CD4-positive, alpha-beta T cell (primary cell): Measurements from ENCODE around the gene ZNF423. TPM values are rescaled to one million over a fixed set of nuclear protein-coding genes. Genes with fewer than 3 reads are reported as not detected.

Experiments used
- ATAC-seq: fragments of 200-7000 bp; cut with Tn5 transposase; one replicate; pipeline ENCODE4 v1.10.0; 2022; ENCODE audit warnings: mild to moderate bottlenecking; ENCODE audit not compliant: poor library complexity
- CTCF ChIA-PET: fragments of 350-600 bp; sonication (Branson Sonifier 250); formaldehyde crosslinking; loops from one replicate; lab custom pipeline; 2021; ENCODE audit warnings: antibody characterized with exemption, inconsistent platforms; lab: Charles Lee
- POLR2A ChIA-PET: fragments of 350-600 bp; sonication (Branson Sonifier 250); formaldehyde crosslinking; loops from one replicate; lab custom pipeline; 2021; ENCODE audit warnings: antibody characterized with exemption, inconsistent platforms; lab: Charles Lee
- DNase-seq, 14 experiments: peaks; one replicate each; pipeline ENCODE4 v3.0.0-alpha.2; 2013 to 2020; ENCODE audit warnings: mixed read lengths in 2 of 14
- H3K27ac ChIP-seq, 2 donors: one replicate each; pipeline versions ENCODE4 v1.5.1 to v1.7.0; 2013; ENCODE audit warnings: low read length in 2 of 2, low read depth in 1 of 2, mild to moderate bottlenecking in 1 of 2
- H3K27me3 ChIP-seq, 2 experiments: 1 replicate in 1 of 2; 2 replicates in 1 of 2; pipeline versions ENCODE4 v1.6.1 to v1.7.0; 2013; ENCODE audit warnings: low read length in 2 of 2, control low read depth in 1 of 2, mild to moderate bottlenecking in 1 of 2, moderate library complexity in 1 of 2; ENCODE audit not compliant: insufficient read depth in 2 of 2, control insufficient read depth in 1 of 2
- H3K36me3 ChIP-seq: one replicate; pipeline ENCODE4 v1.6.1; 2013; ENCODE audit warnings: low read length, control low read depth; ENCODE audit not compliant: insufficient read depth
- H3K4me1 ChIP-seq: one replicate; pipeline ENCODE4 v1.6.1; 2013; ENCODE audit warnings: low read length, control low read depth; ENCODE audit not compliant: insufficient read depth
- H3K4me3 ChIP-seq: one replicate; pipeline ENCODE4 v1.5.1; 2013; ENCODE audit warnings: mild to moderate bottlenecking, low read length, moderate library complexity
- H3K9me3 ChIP-seq, 2 experiments: 1 replicate in 1 of 2; 2 replicates in 1 of 2; pipeline versions ENCODE4 v1.6.1 to v1.7.0; 2013; ENCODE audit warnings: low read length in 2 of 2, mild to moderate bottlenecking in 2 of 2, control low read depth in 1 of 2, moderate library complexity in 1 of 2; ENCODE audit not compliant: control insufficient read depth in 1 of 2, insufficient read depth in 1 of 2
- H3K27ac Mint-ChIP-seq: one replicate; pipeline ENCODE4 v1.8.0; 2020; ENCODE audit warnings: mixed read lengths
- H3K27me3 Mint-ChIP-seq: one replicate; pipeline ENCODE4 v1.8.0; 2021; ENCODE audit warnings: mixed read lengths
- H3K36me3 Mint-ChIP-seq: one replicate; pipeline ENCODE4 v1.8.0; 2021; ENCODE audit warnings: low read depth, mixed read lengths
- H3K4me1 Mint-ChIP-seq: one replicate; pipeline ENCODE4 v1.8.0; 2021; ENCODE audit warnings: low read depth, mixed read lengths
- H3K4me3 Mint-ChIP-seq: one replicate; pipeline ENCODE4 v1.8.0; 2020; ENCODE audit warnings: mild to moderate bottlenecking, mixed read lengths
- H3K9me3 Mint-ChIP-seq: one replicate; pipeline ENCODE4 v1.8.0; 2020; ENCODE audit warnings: mixed read lengths
- intact Hi-C, 2 experiments: fragments of 100-400 bp; cut with DNase I in 1 of 2; cut with micrococcal nuclease in 1 of 2; formaldehyde crosslinking; loops; one replicate each; pipeline versions ENCODE4 v1.15.1 to v1.9.0; 2023 to 2025; cut with DNase I, micrococcal nuclease
- total RNA-seq, 174 experiments: library from RNA in 2 of 174; stranded (reverse) in 2 of 174; gene quantifications; one replicate each; pipeline ENCODE4 v1.2.3 and lab custom pipeline; 2021 to 2026
- TF ChIP-seq, protein P1 (sequence below): fragments of 200-600 bp; IDR thresholded peaks from one replicate; pipeline ENCODE4 v1.8.0; 2022; ENCODE audit warnings: antibody characterized with exemption, mild to moderate bottlenecking

The ZNF423 gene
- total RNA-seq, 2 experiments from 2014 or later = not detected

DNA sequence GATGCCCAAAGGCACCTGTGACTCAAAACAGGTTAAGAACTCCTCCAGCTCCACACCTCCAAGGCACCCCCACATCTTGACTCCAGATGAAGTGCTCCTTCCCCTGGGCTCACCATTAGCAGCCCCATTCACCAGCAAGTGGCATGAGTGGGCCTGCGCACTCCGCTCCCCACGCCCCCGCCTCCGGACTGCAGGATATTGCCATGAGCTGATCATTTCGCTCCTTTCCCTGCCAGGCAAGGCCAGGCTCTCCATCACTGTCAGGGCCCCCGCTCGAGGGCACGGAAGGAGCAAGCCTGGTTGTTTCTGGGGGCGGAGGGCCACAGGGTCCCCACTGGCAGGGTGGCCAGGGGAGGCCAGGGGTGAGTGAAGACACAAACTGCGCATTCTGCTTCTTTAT lies 69.9 kb downstream of the ZNF423 start:
- Histone ChIP-seq H3K36me3 (no peaks in the 10 kb centered on the region), H3K4me1 (no peaks in the 10 kb centered on the region), H3K27me3 (no peaks in the 10 kb centered on the region), H3K9me3 (no peaks in the 10 kb centered on the region), H3K27ac (no peak overlapping the region), H3K4me3 (no peak overlapping the region)
- ChIA-PET CTCF (no interaction called here), POLR2A (no interaction called here)
- no peaks in the 10 kb centered on the region for H3K27me3 Mint-ChIP-seq
- ATAC-seq = no peak
- H3K9me3 Mint-ChIP-seq = no peaks in the 10 kb centered on the region
- no peak overlapping the region for H3K27ac Mint-ChIP-seq
- H3K36me3 Mint-ChIP-seq = no peaks in the 10 kb centered on the region
- no peak overlapping the region for H3K4me3 Mint-ChIP-seq
- intact Hi-C loops = no loop called here
- DNase-seq = no peak
- TF ChIP-seq, protein P1, sequence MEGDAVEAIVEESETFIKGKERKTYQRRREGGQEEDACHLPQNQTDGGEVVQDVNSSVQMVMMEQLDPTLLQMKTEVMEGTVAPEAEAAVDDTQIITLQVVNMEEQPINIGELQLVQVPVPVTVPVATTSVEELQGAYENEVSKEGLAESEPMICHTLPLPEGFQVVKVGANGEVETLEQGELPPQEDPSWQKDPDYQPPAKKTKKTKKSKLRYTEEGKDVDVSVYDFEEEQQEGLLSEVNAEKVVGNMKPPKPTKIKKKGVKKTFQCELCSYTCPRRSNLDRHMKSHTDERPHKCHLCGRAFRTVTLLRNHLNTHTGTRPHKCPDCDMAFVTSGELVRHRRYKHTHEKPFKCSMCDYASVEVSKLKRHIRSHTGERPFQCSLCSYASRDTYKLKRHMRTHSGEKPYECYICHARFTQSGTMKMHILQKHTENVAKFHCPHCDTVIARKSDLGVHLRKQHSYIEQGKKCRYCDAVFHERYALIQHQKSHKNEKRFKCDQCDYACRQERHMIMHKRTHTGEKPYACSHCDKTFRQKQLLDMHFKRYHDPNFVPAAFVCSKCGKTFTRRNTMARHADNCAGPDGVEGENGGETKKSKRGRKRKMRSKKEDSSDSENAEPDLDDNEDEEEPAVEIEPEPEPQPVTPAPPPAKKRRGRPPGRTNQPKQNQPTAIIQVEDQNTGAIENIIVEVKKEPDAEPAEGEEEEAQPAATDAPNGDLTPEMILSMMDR = no peak
- no peaks in the 10 kb centered on the region for H3K4me1 Mint-ChIP-seq

DNA sequence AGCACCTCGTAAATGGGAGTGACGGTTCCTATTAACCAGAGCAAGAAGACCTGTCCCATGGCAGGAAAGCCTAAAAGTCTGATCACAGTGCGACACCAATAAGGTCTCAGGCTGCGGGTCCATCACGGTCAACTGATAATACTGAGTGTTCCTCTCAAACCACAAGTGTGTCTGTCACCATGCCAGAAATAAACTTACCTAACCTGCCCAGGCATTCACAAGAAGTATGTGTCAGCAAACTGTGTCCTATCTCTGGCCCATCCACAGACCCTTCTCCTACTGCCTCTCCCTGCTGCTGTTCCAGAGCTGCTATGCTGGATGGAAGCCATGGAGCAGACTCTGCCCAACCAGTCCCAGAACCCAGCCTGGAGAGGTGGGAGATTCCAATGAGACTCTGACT lies 73.5 kb downstream of the ZNF423 start:
- CTCF ChIA-PET = no interaction called here
- Mint-ChIP-seq H3K4me1 (no peaks in the 10 kb centered on the region), H3K36me3 (no peaks in the 10 kb centered on the region)

DNA sequence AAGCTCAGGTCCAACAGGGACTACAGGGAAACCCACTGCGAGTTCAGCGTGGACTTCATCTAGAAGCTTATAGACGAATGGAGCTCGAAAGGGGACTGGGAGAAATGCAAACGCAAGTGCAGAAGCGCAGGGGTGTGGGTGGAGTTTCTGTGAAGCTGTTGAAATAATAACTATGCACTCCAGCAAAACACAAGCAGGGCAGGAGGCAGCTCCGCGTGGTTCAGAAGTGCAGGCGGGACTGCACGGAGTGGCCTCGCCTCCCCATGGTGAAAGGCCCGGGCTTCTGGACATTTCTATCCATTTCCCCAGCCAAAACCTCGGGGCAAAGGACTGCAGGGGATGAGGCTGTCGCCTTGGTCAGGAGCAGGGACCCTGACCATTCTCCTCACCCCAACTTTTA lies 74.5 kb downstream of the ZNF423 start:
- Histone ChIP-seq H3K36me3 (no peaks in the 10 kb centered on the region), H3K4me1 (no peaks in the 10 kb centered on the region), H3K4me3 (no peak overlapping the region), H3K9me3 (peaks cover 0 to 4% of the 10 kb centered on the region in 2 experiments), H3K27me3 (no peaks in the 10 kb centered on the region), H3K27ac (no peak overlapping the region)
- DNase-seq = no peak
- no peak for ATAC-seq
- TF ChIP-seq, protein P1 = no peak
- no peaks in the 10 kb centered on the region for H3K4me1 Mint-ChIP-seq
- POLR2A ChIA-PET = no interaction called here
- H3K27me3 Mint-ChIP-seq = no peaks in the 10 kb centered on the region
- intact Hi-C loops = no loop called here
- H3K36me3 Mint-ChIP-seq = no peaks in the 10 kb centered on the region
- H3K9me3 Mint-ChIP-seq = no peaks in the 10 kb centered on the region
- CTCF ChIA-PET = no interaction called here
- H3K4me3 Mint-ChIP-seq = no peak overlapping the region
- H3K27ac Mint-ChIP-seq = no peak overlapping the region

More for the DNA sequence above, 73.5 kb downstream of the ZNF423 start:
- Histone ChIP-seq H3K9me3 (peaks cover 0 to 4% of the 10 kb centered on the region in 2 experiments), H3K27ac (no peak overlapping the region), H3K27me3 (no peaks in the 10 kb centered on the region), H3K4me3 (no peak overlapping the region), H3K4me1 (no peaks in the 10 kb centered on the region), H3K36me3 (no peaks in the 10 kb centered on the region)
- POLR2A ChIA-PET = no interaction called here
- Mint-ChIP-seq H3K27me3 (no peaks in the 10 kb centered on the region), H3K9me3 (no peaks in the 10 kb centered on the region), H3K27ac (no peak overlapping the region), H3K4me3 (no peak overlapping the region)
- TF ChIP-seq, protein P1 = no peak
- ATAC-seq = no peak
- no peak for DNase-seq
- intact Hi-C loops = no loop called here
